Stimulated activated CD4-positive, alpha-beta T cell treated with anti-CD3 and anti-CD28 coated beads, Interleukin-1b, Interleukin-23, amount 100 ng/mL, for 48 hours (primary cell): ENCODE results near the gene ZNHIT2.

Experiments
- DNase-seq: peaks from one replicate; pipeline ENCODE4 v3.0.0-alpha.2; 2020

ZNHIT2 gene

GRCh38 chr11:65067446-65067845, 50.1 kb downstream of the ZNHIT2 start:
- DNase-seq = no peak

DNA sequence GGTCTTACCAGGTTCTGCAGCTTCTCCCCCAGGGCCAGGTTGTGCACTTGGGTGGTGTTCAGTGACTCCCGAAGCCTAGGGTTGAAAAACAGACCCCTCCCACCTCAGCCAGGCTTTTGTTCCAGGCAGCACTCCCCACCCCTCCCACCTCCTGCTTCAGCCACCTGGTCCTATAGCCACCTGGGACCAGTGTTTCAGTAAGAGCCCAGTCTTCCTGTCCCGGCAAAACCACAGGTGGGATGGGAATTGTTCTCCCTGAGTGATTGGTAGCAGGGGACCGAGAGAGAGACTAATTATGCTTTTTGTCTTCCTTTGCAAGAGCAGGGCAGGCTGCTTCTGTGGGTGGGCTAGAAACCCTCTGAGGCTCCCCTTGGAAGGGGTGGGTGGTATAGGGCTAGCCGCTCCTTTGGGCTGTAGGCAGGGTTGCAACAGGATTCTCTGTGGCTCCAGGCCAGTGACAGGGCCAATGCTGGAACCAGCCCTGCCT, 50.7 kb downstream of the ZNHIT2 start:
- no peak for DNase-seq
